Activated CD8-positive, alpha-beta memory T cell treated with anti-CD3 and anti-CD28 coated beads for 4 hours (primary cell): ENCODE results near the gene ANKRD6.
"Not testable (repeated sequence)": the region's sequence is repeated elsewhere in the genome, so short reads cannot be mapped to it uniquely, and the experiment has no call there.

Source experiments
- DNase-seq, 2 donors: peaks; one replicate each; pipeline ENCODE4 v3.0.0-alpha.2; 2020; ENCODE audit warnings: low read depth in 2 of 2

ANKRD6 gene

GRCh38 chr6:89602166-89602565, 169.2 kb downstream of the ANKRD6 start:
- DNase-seq, result no peak

GRCh38 chr6:89604653-89605052, 171.7 kb downstream of the ANKRD6 start:
- no peak for DNase-seq

GRCh38 chr6:89605861-89606260, 172.9 kb downstream of the ANKRD6 start:
- no peak for DNase-seq

- peak; percentile 52 to 67 for DNase-seq
Measured at GRCh38 chr6:89610149-89610642, 177.2 kb downstream of the ANKRD6 start.

- DNase-seq, result no peak
Measured at GRCh38 chr6:89611666-89612065, 178.7 kb downstream of the ANKRD6 start.

GRCh38 chr6:89612121-89612520, 179.2 kb downstream of the ANKRD6 start:
- DNase-seq, result no peak

GRCh38 chr6:89613790-89614189, 180.8 kb downstream of the ANKRD6 start:
- DNase-seq, result no peak

- DNase-seq, result no peak
Measured at GRCh38 chr6:89615882-89616281, 182.9 kb downstream of the ANKRD6 start.

- no peak for DNase-seq
Measured at GRCh38 chr6:89616531-89616930, 183.6 kb downstream of the ANKRD6 start.

- DNase-seq, result no peak
Measured at GRCh38 chr6:89618026-89618425, 185.1 kb downstream of the ANKRD6 start.

GRCh38 chr6:89619567-89619966, 186.6 kb downstream of the ANKRD6 start:
- DNase-seq, result no peak

GRCh38 chr6:89623749-89624148, 190.8 kb downstream of the ANKRD6 start:
- DNase-seq, result no peak

- no peak for DNase-seq
Measured at GRCh38 chr6:89630488-89630887, 197.5 kb downstream of the ANKRD6 start.

- not testable (repeated sequence) for DNase-seq
Measured at GRCh38 chr6:89636412-89636811, 203.5 kb downstream of the ANKRD6 start.

- DNase-seq, result no peak
Measured at GRCh38 chr6:89637960-89638319, 205.0 kb downstream of the ANKRD6 start.

- DNase-seq, result peak; percentile 79 to 81
Measured at GRCh38 chr6:89638320-89639195, 205.6 kb downstream of the ANKRD6 start, which contains the start of gene LYRM2. Gene LYRM2 (minus strand): TSS chr6:89638747. CDS start chr6:89638716, 31 bp downstream.

GRCh38 chr6:89640804-89641203, 207.9 kb downstream of the ANKRD6 start:
- no peak for DNase-seq

- not testable (repeated sequence) for DNase-seq
Measured at GRCh38 chr6:89641581-89641980, 208.6 kb downstream of the ANKRD6 start.

GRCh38 chr6:89642956-89643355, 210.0 kb downstream of the ANKRD6 start:
- DNase-seq, result no peak

GRCh38 chr6:89643406-89643805, 210.5 kb downstream of the ANKRD6 start:
- no peak for DNase-seq

GRCh38 chr6:89644864-89645263, 211.9 kb downstream of the ANKRD6 start:
- DNase-seq, result no peak

- DNase-seq, result no peak
Measured at GRCh38 chr6:89649682-89650081, 216.7 kb downstream of the ANKRD6 start.

- DNase-seq, result no peak
Measured at GRCh38 chr6:89650579-89650978, 217.6 kb downstream of the ANKRD6 start.
